ENCODE data around the gene PHF13. TPM values are rescaled to one million over a fixed set of nuclear protein-coding genes. Genes with fewer than 3 reads are reported as not detected.

The PHF13 gene
- total and polyA plus RNA-seq, 2 experiments from 2014 or later, result 11.6 to 21.3 TPM

GRCh38 chr1:6580593-6581409 lies 32.7 kb upstream of the PHF13 start:
- H3K4me2 ChIP-seq (ENCODE audit: unreplicated experiment), result peak overlapping the region; percentile 85
- peak overlapping the region; percentile 85 for H2AFZ ChIP-seq
- no peaks in the 10 kb centered on the region for H3F3A ChIP-seq (ENCODE audit: insufficient read depth)
- no peaks in the 10 kb centered on the region for H3K27me3 ChIP-seq (replicated peaks; ENCODE audit: insufficient read depth)
- peak overlapping the region; percentile 52 for H3K27ac ChIP-seq
- H3K9ac ChIP-seq, result peak overlapping the region; percentile 92
- H3K4me3 ChIP-seq, result peak overlapping the region; percentile 81
- no peak for TF ChIP-seq EZH2phosphoT487 (IDR thresholded peaks at IDR 0.05; ENCODE audit: insufficient read depth, low read depth)
- no peak for TF ChIP-seq EZH2 (IDR thresholded peaks at IDR 0.05; ENCODE audit: insufficient read depth, poor library complexity, severe bottlenecking)
- H3K9me2 ChIP-seq (ENCODE audit: insufficient read depth), result no peaks in the 10 kb centered on the region
- no peaks in the 10 kb centered on the region for H3K9me3 ChIP-seq (ENCODE audit: low read depth)
- in situ Hi-C loops (cut with MboI), result no loop called here
- WGBS, 2 experiments (ENCODE audit: low coverage in 1 of 2, low lambda C conversion rate in 2 of 2, missing lambda C conversion rate in 2 of 2), result 30 to 31% methylated on average over 19 of the region's 19 CpGs
- H3K36me3 ChIP-seq (ENCODE audit: low read depth), result no peaks in the 10 kb centered on the region
- no peaks in the 10 kb centered on the region for H4K20me1 ChIP-seq (ENCODE audit: insufficient read depth)
- DNase-seq, result peak; percentile 62
- peaks cover 9% of the 10 kb centered on the region; the same call in 1 of the 2 replicates for H3K4me1 ChIP-seq (ENCODE audit: insufficient read depth)
- peaks cover 46% of the 10 kb centered on the region for H3K79me2 ChIP-seq (ENCODE audit: insufficient read depth)

- H3K27me3 ChIP-seq (replicated peaks; ENCODE audit: insufficient read depth), result no peaks in the 10 kb centered on the region
- no peaks in the 10 kb centered on the region for H3F3A ChIP-seq (ENCODE audit: insufficient read depth)
- H3K4me3 ChIP-seq, result no peak overlapping the region
- no peak for DNase-seq
- TF ChIP-seq EZH2 (IDR thresholded peaks at IDR 0.05; ENCODE audit: insufficient read depth, poor library complexity, severe bottlenecking) (no peak), EZH2phosphoT487 (IDR thresholded peaks at IDR 0.05; ENCODE audit: insufficient read depth, low read depth) (no peak)
- no peaks in the 10 kb centered on the region for H3K9me2 ChIP-seq (ENCODE audit: insufficient read depth)
- H3K4me2 ChIP-seq (ENCODE audit: unreplicated experiment), result no peak overlapping the region
- H3K4me1 ChIP-seq (ENCODE audit: insufficient read depth), result peaks cover 9% of the 10 kb centered on the region; the same call in 1 of the 2 replicates
- WGBS, 2 experiments (ENCODE audit: low coverage in 1 of 2, low lambda C conversion rate in 2 of 2, missing lambda C conversion rate in 2 of 2), result 88 to 89% methylated on average over 10 of the region's 10 CpGs
- peaks cover 46% of the 10 kb centered on the region for H3K79me2 ChIP-seq (ENCODE audit: insufficient read depth)
- no peaks in the 10 kb centered on the region for H4K20me1 ChIP-seq (ENCODE audit: insufficient read depth)
- no peak overlapping the region for H2AFZ ChIP-seq
- in situ Hi-C loops (cut with MboI), result no loop called here
- H3K36me3 ChIP-seq (ENCODE audit: low read depth), result no peaks in the 10 kb centered on the region
- no peak overlapping the region for H3K9ac ChIP-seq
- no peak overlapping the region for H3K27ac ChIP-seq
- H3K9me3 ChIP-seq (ENCODE audit: low read depth), result no peaks in the 10 kb centered on the region
Measured at GRCh38 chr1:6581561-6582305, 31.8 kb upstream of the PHF13 start.

GRCh38 chr1:6582370-6582769 lies 31.2 kb upstream of the PHF13 start:
- in situ Hi-C loops (cut with MboI), result no loop called here
- no peak overlapping the region for H3K4me3 ChIP-seq
- H3K36me3 ChIP-seq (ENCODE audit: low read depth), result no peaks in the 10 kb centered on the region
- H3K79me2 ChIP-seq (ENCODE audit: insufficient read depth), result peaks cover 46% of the 10 kb centered on the region
- no peaks in the 10 kb centered on the region for H3K27me3 ChIP-seq (replicated peaks; ENCODE audit: insufficient read depth)
- no peak overlapping the region for H2AFZ ChIP-seq
- H4K20me1 ChIP-seq (ENCODE audit: insufficient read depth), result no peaks in the 10 kb centered on the region
- no peaks in the 10 kb centered on the region for H3K9me2 ChIP-seq (ENCODE audit: insufficient read depth)
- no peaks in the 10 kb centered on the region for H3F3A ChIP-seq (ENCODE audit: insufficient read depth)
- H3K9ac ChIP-seq, result no peak overlapping the region
- H3K9me3 ChIP-seq (ENCODE audit: low read depth), result no peaks in the 10 kb centered on the region
- 92 to 100% methylated on average over 1 of the region's 1 CpG for WGBS, 2 experiments (ENCODE audit: low coverage in 1 of 2, low lambda C conversion rate in 2 of 2, missing lambda C conversion rate in 2 of 2)
- DNase-seq, result no peak
- peaks cover 9% of the 10 kb centered on the region; the same call in 1 of the 2 replicates for H3K4me1 ChIP-seq (ENCODE audit: insufficient read depth)
- no peak overlapping the region for H3K4me2 ChIP-seq (ENCODE audit: unreplicated experiment)
- TF ChIP-seq EZH2phosphoT487 (IDR thresholded peaks at IDR 0.05; ENCODE audit: insufficient read depth, low read depth), result no peak
- TF ChIP-seq EZH2 (IDR thresholded peaks at IDR 0.05; ENCODE audit: insufficient read depth, poor library complexity, severe bottlenecking), result no peak
- H3K27ac ChIP-seq, result no peak overlapping the region

- Histone ChIP-seq H2AFZ (no peak overlapping the region), H3K4me1 (ENCODE audit: insufficient read depth) (peaks cover 8% of the 10 kb centered on the region; the same call in 1 of the 2 replicates), H3F3A (ENCODE audit: insufficient read depth) (peaks cover 7% of the 10 kb centered on the region), H3K4me2 (ENCODE audit: unreplicated experiment) (no peak overlapping the region), H3K9me2 (ENCODE audit: insufficient read depth) (no peaks in the 10 kb centered on the region), H3K4me3 (no peak overlapping the region), H3K9ac (no peak overlapping the region), H3K27me3 (replicated peaks; ENCODE audit: insufficient read depth) (no peaks in the 10 kb centered on the region), H3K79me2 (ENCODE audit: insufficient read depth) (peaks cover 46% of the 10 kb centered on the region), H3K9me3 (ENCODE audit: low read depth) (no peaks in the 10 kb centered on the region), H3K27ac (no peak overlapping the region), H3K36me3 (ENCODE audit: low read depth) (no peaks in the 10 kb centered on the region; the same call in 1 of the 2 replicates), H4K20me1 (ENCODE audit: insufficient read depth) (no peaks in the 10 kb centered on the region)
- in situ Hi-C loops (cut with MboI), result no loop called here
- 81 to 85% methylated on average over 21 of the region's 21 CpGs for WGBS, 2 experiments (ENCODE audit: low coverage in 1 of 2, low lambda C conversion rate in 2 of 2, missing lambda C conversion rate in 2 of 2)
- no peak for TF ChIP-seq EZH2phosphoT487 (IDR thresholded peaks at IDR 0.05; ENCODE audit: insufficient read depth, low read depth)
- no peak for TF ChIP-seq EZH2 (IDR thresholded peaks at IDR 0.05; ENCODE audit: insufficient read depth, poor library complexity, severe bottlenecking)
- DNase-seq, result peak; percentile 42
Measured at GRCh38 chr1:6584126-6585080, 29.1 kb upstream of the PHF13 start.
